Measurements from ENCODE around the gene FAM78B. TPM values are rescaled to one million over a fixed set of nuclear protein-coding genes. Genes with fewer than 3 reads are reported as not detected.

FAM78B gene
- total and polyA plus RNA-seq, 2 of the 8 experiments (the other 6 are each of a cell fraction or from before 2014, with no cell fraction given): 2.3 to 3.6 TPM

DNA sequence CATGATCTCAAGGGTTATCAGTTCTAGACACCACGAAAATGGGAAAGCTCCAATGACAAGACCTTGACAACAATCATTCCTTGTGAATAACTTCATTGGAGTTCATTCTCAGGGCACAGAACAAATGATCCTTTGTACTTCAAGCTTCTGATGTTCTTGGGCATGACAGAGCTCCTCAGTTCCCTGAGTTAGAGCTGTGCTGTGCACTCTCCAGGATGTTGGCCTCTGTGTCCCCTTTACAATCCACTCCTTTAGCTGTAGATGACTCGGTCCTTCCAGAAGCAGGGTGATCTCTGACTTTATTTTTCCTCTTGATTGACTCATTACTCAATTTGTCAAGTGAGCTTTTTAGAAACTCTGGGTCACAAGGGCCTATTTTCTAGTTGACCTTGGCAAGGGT is 3.9 kb upstream of the FAM78B start:
- Histone ChIP-seq H3K79me1 (ENCODE audit: low read depth, low read length) (no peaks in the 10 kb centered on the region), H2AFZ (ENCODE audit: low read length) (no peak overlapping the region), H3K9ac (replicated peaks in 1 of 4; ENCODE audit: extremely low read depth in 1 of 4, low read depth in 3 of 4, low read length in 3 of 4) (no peak overlapping the region), H3K4me1 (replicated peaks in 1 of 4; ENCODE audit: control insufficient read depth in 3 of 4, insufficient read depth in 4 of 4, low read length in 3 of 4) (peaks cover 0 to 14% (median 7%) of the 10 kb centered on the region in 4 experiments; a peak in 5 of 7 replicates), H2BK15ac (ENCODE audit: low read length) (no peak overlapping the region), H3K4me2 (ENCODE audit: insufficient read depth in 1 of 2, low read depth in 2 of 2, low read length in 2 of 2) (no peak overlapping the region), H2BK20ac (ENCODE audit: low read length) (no peak overlapping the region), H3K9me3 (ENCODE audit: insufficient read depth in 2 of 2, low read depth in 1 of 2, low read length in 1 of 2) (no peaks in the 10 kb centered on the region; a peak in 1 of 4 replicates), H2AK5ac (ENCODE audit: low read depth, low read length) (no peak overlapping the region), H2BK5ac (ENCODE audit: low read depth, low read length) (no peak overlapping the region), H4K91ac (replicated peaks; ENCODE audit: insufficient read length, low read length) (no peak overlapping the region), H3K4me3 (ENCODE audit: extremely low read depth in 1 of 4, insufficient read depth in 2 of 4, low read depth in 3 of 4, low read length in 4 of 4) (no peak overlapping the region), H3K18ac (ENCODE audit: extremely low read depth, low read length) (no peak overlapping the region), H3K23ac (ENCODE audit: insufficient read length) (no peak overlapping the region), H3K14ac (ENCODE audit: insufficient read length) (no peak overlapping the region), H3K79me2 (ENCODE audit: control insufficient read depth in 1 of 2, insufficient read depth in 2 of 2, low read length in 2 of 2) (no peaks in the 10 kb centered on the region), H2BK12ac (ENCODE audit: low read depth, low read length) (no peak overlapping the region), H2BK120ac (replicated peaks; ENCODE audit: low read depth, low read length) (no peak overlapping the region), H3K56ac (replicated peaks; ENCODE audit: insufficient read length, low read depth, low read length) (no peak overlapping the region), H4K20me1 (replicated peaks in 1 of 2; ENCODE audit: control insufficient read depth in 1 of 2, insufficient read depth in 2 of 2, low read length in 2 of 2) (peaks cover 0 to 2% of the 10 kb centered on the region in 2 experiments), H3K4ac (replicated peaks; ENCODE audit: insufficient read length, low read depth, low read length) (no peak overlapping the region), H3K23me2 (ENCODE audit: low read depth, low read length) (peaks cover 11% of the 10 kb centered on the region; the same call in 1 of the 2 replicates), H3K27ac (ENCODE audit: low read depth, low read length) (no peak overlapping the region), H4K5ac (ENCODE audit: insufficient read length, low read depth, low read length) (no peak overlapping the region), H3K27me3 (replicated peaks in 1 of 4; ENCODE audit: control insufficient read depth in 3 of 4, extremely low read depth in 1 of 4, insufficient read depth in 3 of 4, low read length in 3 of 4) (peaks cover 4 to 6% (median 6%) of the 10 kb centered on the region in 4 experiments; a peak in 6 of 7 replicates), H3K36me3 (ENCODE audit: control insufficient read depth in 2 of 4, insufficient read depth in 4 of 4, low read length in 3 of 4) (no peaks in the 10 kb centered on the region), H4K8ac (ENCODE audit: extremely low read depth, insufficient read depth, low read length) (no peak overlapping the region)
- 97% methylated on average over 2 of the region's 2 CpGs; no CpG with 5 or more reads in 1 of the 2 experiments for WGBS, 2 experiments (ENCODE audit: extremely low coverage in 1 of 2, insufficient coverage in 1 of 2, insufficient read length in 1 of 2, insufficient replicate concordance in 2 of 2, low coverage in 1 of 2, low lambda C conversion rate in 2 of 2, missing lambda C conversion rate in 1 of 2)
- ChIA-PET POLR2A (ENCODE audit: partially characterized antibody) (no interaction called here), CTCF (ENCODE audit: partially characterized antibody) (interaction anchor here (0.8 to 2.6 kb wide), 9 partner anchors 12 to 308 kb away, joined by 3 to 11 read pairs (median 3); no protein-coding TSS in a partner anchor)
- DNase-seq (ENCODE audit: low read depth in 1 of 2, low spot score in 2 of 2) (no peak), FAIRE-seq (no peak)
- no peak for TF ChIP-seq GABPA (IDR thresholded peaks at IDR 0.05; ENCODE audit: borderline replicate concordance, insufficient read depth, low read length)
- TF ChIP-seq KDM4A (IDR thresholded peaks at IDR 0.05; ENCODE audit: low read depth, low read length, severe bottlenecking): no peak
- TF ChIP-seq JUND (IDR thresholded peaks at IDR 0.05; ENCODE audit: low read length): no peak
- TF ChIP-seq RNF2 (IDR thresholded peaks at IDR 0.05; ENCODE audit: borderline replicate concordance, low read depth, low read length, missing control alignments, poor library complexity, severe bottlenecking): no peak
- TF ChIP-seq NRF1 (IDR thresholded peaks at IDR 0.05; ENCODE audit: low read depth, low read length): no peak
- no peak for TF ChIP-seq RAD21 (IDR thresholded peaks at IDR 0.05 in 1 of 2, conservative IDR thresholded peaks at IDR 0.05 in 1 of 2; ENCODE audit: low read depth in 2 of 2, low read length in 2 of 2)
- TF ChIP-seq CHD1 (IDR thresholded peaks at IDR 0.05; ENCODE audit: low read depth, low read length): no peak
- TF ChIP-seq, protein P1, sequence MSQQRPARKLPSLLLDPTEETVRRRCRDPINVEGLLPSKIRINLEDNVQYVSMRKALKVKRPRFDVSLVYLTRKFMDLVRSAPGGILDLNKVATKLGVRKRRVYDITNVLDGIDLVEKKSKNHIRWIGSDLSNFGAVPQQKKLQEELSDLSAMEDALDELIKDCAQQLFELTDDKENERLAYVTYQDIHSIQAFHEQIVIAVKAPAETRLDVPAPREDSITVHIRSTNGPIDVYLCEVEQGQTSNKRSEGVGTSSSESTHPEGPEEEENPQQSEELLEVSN (IDR thresholded peaks at IDR 0.05): no peak
- TF ChIP-seq, protein P2, sequence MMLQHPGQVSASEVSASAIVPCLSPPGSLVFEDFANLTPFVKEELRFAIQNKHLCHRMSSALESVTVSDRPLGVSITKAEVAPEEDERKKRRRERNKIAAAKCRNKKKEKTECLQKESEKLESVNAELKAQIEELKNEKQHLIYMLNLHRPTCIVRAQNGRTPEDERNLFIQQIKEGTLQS (IDR thresholded peaks at IDR 0.05; ENCODE audit: insufficient read depth, low read depth, low read length): no peak
- no peak for TF ChIP-seq GTF2F1 (IDR thresholded peaks at IDR 0.05; ENCODE audit: borderline replicate concordance, low read depth, low read length)
- no peak for TF ChIP-seq TBP (IDR thresholded peaks at IDR 0.05; ENCODE audit: low read depth, low read length)
- TF ChIP-seq SAP30 (IDR thresholded peaks at IDR 0.05; ENCODE audit: insufficient read depth, insufficient replicate concordance, low read length): no peak
